Tibial artery (tissue), 4 donors: Measurements from ENCODE around the gene XIRP1.

Source experiments
- DNase-seq, 2 donors: peaks; one replicate each; pipeline ENCODE4 v3.0.0-alpha.2; 2019
- H3K27ac ChIP-seq, 2 donors: fragments of 200-600 bp; sonication (generic) in 1 of 2; 1 replicate in 1 of 2; 2 replicates in 1 of 2; pipeline ENCODE4 v1.5.1; 2018 to 2019; ENCODE audit warnings: mild to moderate bottlenecking in 1 of 2
- H3K27me3 ChIP-seq, 2 donors: fragments of 200-600 bp; sonication (generic) in 1 of 2; one replicate each; pipeline versions ENCODE4 v1.5.1 to v1.6.0; 2016 to 2019
- H3K36me3 ChIP-seq, 3 donors: fragments of 200-600 bp; sonication (generic) in 2 of 3; one replicate each; pipeline ENCODE4 v1.5.1; 2016 to 2019; ENCODE audit warnings: mild to moderate bottlenecking in 2 of 3
- H3K4me1 ChIP-seq, 4 donors: fragments of 200-600 bp; sonication (generic) in 2 of 4; 1 replicate in 3 of 4; 2 replicates in 1 of 4; pipeline ENCODE4 v1.5.1; 2016 to 2019
- H3K4me3 ChIP-seq, 2 donors: fragments of 200-600 bp; sonication (generic) in 1 of 2; 1 replicate in 1 of 2; 2 replicates in 1 of 2; pipeline ENCODE4 v1.5.1; 2018 to 2019; ENCODE audit warnings: mild to moderate bottlenecking in 2 of 2
- H3K9me3 ChIP-seq, 3 donors: fragments of 200-600 bp; sonication (generic) in 1 of 3; one replicate each; pipeline ENCODE4 v1.5.1; 2016 to 2019
- CTCF ChIP-seq, 2 experiments: fragments of 200-600 bp in 1 of 2; fragments of 450-650 bp in 1 of 2; IDR thresholded peaks; one replicate each; pipeline ENCODE4 v1.5.1; 2017 to 2019; ENCODE audit warnings: antibody characterized with exemption in 2 of 2, mild to moderate bottlenecking in 1 of 2, moderate library complexity in 1 of 2
- intact Hi-C: fragments of 100-400 bp; cut with DNase I; formaldehyde crosslinking; loops from one replicate; pipeline ENCODE4 v1.15.0; 2023; ENCODE audit warnings: low total_unique reads

Gene XIRP1

GRCh38 chr3:39150803-39151631 lies 41.4 kb downstream of the XIRP1 start:
- Histone ChIP-seq H3K4me1 (peaks cover 0 to 72% (median 62%) of the 10 kb centered on the region in 4 donors), H3K27ac (peak overlapping the region; percentile 98 to 100), H3K27me3 (no peaks in the 10 kb centered on the region), H3K36me3 (peaks cover 0 to 6% (median 6%) of the 10 kb centered on the region in 3 donors), H3K4me3 (peak overlapping the region; percentile 86 to 94), H3K9me3 (no peaks in the 10 kb centered on the region)
- no peak for TF ChIP-seq CTCF (IDR thresholded peaks at IDR 0.05)
- intact Hi-C loops, result no loop called here
- DNase-seq, result peak; percentile 95 to 97

GRCh38 chr3:39150148-39150802 lies 42.1 kb downstream of the XIRP1 start:
- H3K27me3 ChIP-seq, result no peaks in the 10 kb centered on the region
- TF ChIP-seq CTCF (IDR thresholded peaks at IDR 0.05), result peak; percentile 17 to 21
- peak overlapping the region; percentile 98 to 100 for H3K27ac ChIP-seq
- no peaks in the 10 kb centered on the region for H3K9me3 ChIP-seq
- intact Hi-C loops, result no loop called here
- H3K4me1 ChIP-seq, result peaks cover 0 to 80% (median 68%) of the 10 kb centered on the region in 4 donors
- DNase-seq, result peak in 1 of 2 donors; percentile 68
- H3K36me3 ChIP-seq, result peaks cover under 1 to 13% (median 13%) of the 10 kb centered on the region in 3 donors
- H3K4me3 ChIP-seq, result peak overlapping the region; percentile 86 to 94

GRCh38 chr3:39149498-39150147 lies 42.8 kb downstream of the XIRP1 start:
- peak in 1 of 2 donors; percentile 57 for DNase-seq
- H3K27ac ChIP-seq, result peak overlapping the region; percentile 98 to 100
- intact Hi-C loops, result no loop called here
- no peak for TF ChIP-seq CTCF (IDR thresholded peaks at IDR 0.05)
- peak overlapping the region in 1 of 2 donors; percentile 94 for H3K4me3 ChIP-seq
- no peaks in the 10 kb centered on the region for H3K9me3 ChIP-seq
- peaks cover 0 to 80% (median 68%) of the 10 kb centered on the region in 4 donors for H3K4me1 ChIP-seq
- H3K27me3 ChIP-seq, result no peaks in the 10 kb centered on the region
- H3K36me3 ChIP-seq, result peaks cover 7 to 20% (median 20%) of the 10 kb centered on the region in 3 donors

GRCh38 chr3:39149059-39149455 lies 43.3 kb downstream of the XIRP1 start:
- Histone ChIP-seq H3K36me3 (peaks cover 13 to 26% (median 26%) of the 10 kb centered on the region in 3 donors), H3K4me1 (peaks cover 0 to 76% (median 67%) of the 10 kb centered on the region in 4 donors), H3K27ac (peak overlapping the region; percentile 98 to 100), H3K4me3 (peak overlapping the region in 1 of 2 donors; percentile 94), H3K27me3 (no peaks in the 10 kb centered on the region), H3K9me3 (no peaks in the 10 kb centered on the region)
- no peak for DNase-seq
- TF ChIP-seq CTCF (IDR thresholded peaks at IDR 0.05), result no peak
- intact Hi-C loops, result no loop called here

- Histone ChIP-seq H3K4me3 (peak overlapping the region; percentile 21 to 42), H3K4me1 (peaks cover 0 to 78% (median 64%) of the 10 kb centered on the region in 4 donors), H3K36me3 (peaks cover 18 to 31% (median 31%) of the 10 kb centered on the region in 3 donors), H3K9me3 (no peaks in the 10 kb centered on the region), H3K27me3 (no peaks in the 10 kb centered on the region), H3K27ac (peak overlapping the region; percentile 98 to 100)
- TF ChIP-seq CTCF (IDR thresholded peaks at IDR 0.05), result no peak
- intact Hi-C loops, result no loop called here
- DNase-seq, result peak in 1 of 2 donors; percentile 61
Observed at GRCh38 chr3:39148435-39149058, 43.8 kb downstream of the XIRP1 start.
